Vagina (tissue), 2 donors: ENCODE data around the gene TBC1D14. TPM values are rescaled to one million over a fixed set of nuclear protein-coding genes. Genes with fewer than 3 reads are reported as not detected.
A peak's percentile ranks its signal among the peaks of the same experiment; 100 is the strongest.

Experiments
- DNase-seq, 2 donors: peaks; one replicate each; pipeline ENCODE4 v3.0.0-alpha.2; 2017; ENCODE audit errors: extremely low spot score in 2 of 2
- H3K27ac ChIP-seq: fragments of 200-600 bp; sonication (generic); one replicate; pipeline ENCODE4 v1.5.1; 2019
- H3K27me3 ChIP-seq: fragments of 200-600 bp; sonication (generic); one replicate; pipeline ENCODE4 v1.5.1; 2019
- H3K36me3 ChIP-seq, 2 donors: fragments of 200-600 bp; sonication (generic); one replicate each; pipeline ENCODE4 v1.5.1; 2017 to 2019
- H3K4me1 ChIP-seq: fragments of 200-600 bp; sonication (generic); one replicate; pipeline ENCODE4 v1.5.1; 2019
- H3K4me3 ChIP-seq, 2 donors: fragments of 200-600 bp; sonication (generic); 1 replicate in 1 of 2; 2 replicates in 1 of 2; pipeline ENCODE4 v1.5.1; 2016 to 2019
- H3K9me3 ChIP-seq: fragments of 200-600 bp; sonication (generic); one replicate; pipeline ENCODE4 v1.5.1; 2019
- POLR2A ChIP-seq, 2 donors: fragments of 450-650 bp; IDR thresholded peaks; one replicate each; pipeline ENCODE4 v1.6.1; 2017; ENCODE audit warnings: antibody characterized with exemption in 2 of 2, mild to moderate bottlenecking in 2 of 2, moderate library complexity in 2 of 2
- POLR2AphosphoS5 ChIP-seq, 2 donors: sonication (generic); formaldehyde crosslinking; IDR thresholded peaks; one replicate each; pipeline ENCODE4 v1.9.0; 2017; ENCODE audit warnings: antibody characterized with exemption in 2 of 2, mild to moderate bottlenecking in 2 of 2, low read depth in 1 of 2; ENCODE audit not compliant: insufficient read depth in 1 of 2
- intact Hi-C: fragments of 100-400 bp; cut with DNase I; formaldehyde crosslinking; loops from one replicate; pipeline ENCODE4 v1.15.1; 2023
- total RNA-seq: library from RNA; depleted of rRNA; stranded (reverse); fragments of >200 nt; gene quantifications from one replicate; pipeline ENCODE4 v1.2.3, GENCODE V29; 2016
- TF ChIP-seq, protein P1 (sequence below), 3 experiments: fragments of 450-650 bp in 2 of 3; fragments of 200-600 bp in 1 of 3; sonication (generic) in 1 of 3; IDR thresholded peaks; one replicate each; pipeline ENCODE4 v1.5.1; 2017 to 2019; ENCODE audit warnings: antibody characterized with exemption in 3 of 3, mild to moderate bottlenecking in 2 of 3, moderate library complexity in 2 of 3

TBC1D14 gene
- total RNA-seq, 1 donor from 2014 or later: 35.4 TPM

DNA sequence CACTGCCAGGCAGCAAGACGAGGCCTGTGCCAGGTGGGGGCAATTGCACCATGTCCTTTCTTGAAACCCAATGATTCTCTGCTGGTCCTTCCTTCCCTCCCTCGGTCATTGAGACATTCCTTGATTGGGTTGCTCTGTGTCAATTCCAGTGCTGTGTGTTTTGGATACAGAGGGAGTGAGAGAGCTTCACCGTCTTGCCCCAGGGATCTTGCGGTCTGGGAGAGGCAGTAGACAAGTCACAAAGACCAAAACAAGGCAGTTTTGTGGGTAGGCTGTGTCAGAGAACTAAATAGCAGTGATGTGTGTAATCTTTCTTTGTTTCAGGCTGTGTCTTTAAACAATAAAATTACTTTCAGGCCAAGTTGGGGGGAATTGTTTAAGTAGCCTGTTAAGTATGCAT lies 94.7 kb downstream of the TBC1D14 start:
- Histone ChIP-seq H3K9me3 (no peaks in the 10 kb centered on the region), H3K27ac (peak overlapping the region; percentile 9), H3K27me3 (no peaks in the 10 kb centered on the region), H3K36me3 (peaks cover 0 to 58% of the 10 kb centered on the region in 2 donors), H3K4me1 (peaks cover 46% of the 10 kb centered on the region), H3K4me3 (no peak overlapping the region)
- DNase-seq: no peak
- TF ChIP-seq POLR2AphosphoS5 (IDR thresholded peaks at IDR 0.05; ENCODE audit: insufficient read depth in 1 of 2, low read depth in 1 of 2) (no peak), POLR2A (IDR thresholded peaks at IDR 0.05) (no peak)
- TF ChIP-seq, protein P1, sequence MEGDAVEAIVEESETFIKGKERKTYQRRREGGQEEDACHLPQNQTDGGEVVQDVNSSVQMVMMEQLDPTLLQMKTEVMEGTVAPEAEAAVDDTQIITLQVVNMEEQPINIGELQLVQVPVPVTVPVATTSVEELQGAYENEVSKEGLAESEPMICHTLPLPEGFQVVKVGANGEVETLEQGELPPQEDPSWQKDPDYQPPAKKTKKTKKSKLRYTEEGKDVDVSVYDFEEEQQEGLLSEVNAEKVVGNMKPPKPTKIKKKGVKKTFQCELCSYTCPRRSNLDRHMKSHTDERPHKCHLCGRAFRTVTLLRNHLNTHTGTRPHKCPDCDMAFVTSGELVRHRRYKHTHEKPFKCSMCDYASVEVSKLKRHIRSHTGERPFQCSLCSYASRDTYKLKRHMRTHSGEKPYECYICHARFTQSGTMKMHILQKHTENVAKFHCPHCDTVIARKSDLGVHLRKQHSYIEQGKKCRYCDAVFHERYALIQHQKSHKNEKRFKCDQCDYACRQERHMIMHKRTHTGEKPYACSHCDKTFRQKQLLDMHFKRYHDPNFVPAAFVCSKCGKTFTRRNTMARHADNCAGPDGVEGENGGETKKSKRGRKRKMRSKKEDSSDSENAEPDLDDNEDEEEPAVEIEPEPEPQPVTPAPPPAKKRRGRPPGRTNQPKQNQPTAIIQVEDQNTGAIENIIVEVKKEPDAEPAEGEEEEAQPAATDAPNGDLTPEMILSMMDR (IDR thresholded peaks at IDR 0.05): no peak
- intact Hi-C loops: no loop called here

DNA sequence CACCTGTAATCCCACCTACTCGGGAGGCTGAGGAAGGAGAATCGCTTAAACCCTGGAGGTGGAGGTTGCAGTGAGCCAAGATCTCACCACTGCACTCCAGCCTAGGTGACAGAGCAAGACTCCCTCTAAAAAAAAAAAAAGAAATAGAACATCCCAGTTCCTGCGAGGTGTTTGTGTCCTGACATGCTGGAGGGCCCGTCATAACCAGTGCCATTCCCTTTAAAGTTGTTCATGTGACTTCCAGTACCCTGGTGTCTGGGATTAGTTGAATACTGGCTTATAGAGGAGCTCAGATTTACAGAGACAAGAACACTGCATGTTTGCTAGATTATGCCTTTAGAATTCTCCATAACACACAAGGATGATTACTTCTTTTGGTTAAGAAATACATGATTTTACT lies 95.9 kb downstream of the TBC1D14 start:
- DNase-seq: no peak
- Histone ChIP-seq H3K9me3 (no peaks in the 10 kb centered on the region), H3K4me3 (no peak overlapping the region), H3K27me3 (no peaks in the 10 kb centered on the region), H3K4me1 (peaks cover 39% of the 10 kb centered on the region), H3K27ac (no peak overlapping the region), H3K36me3 (peaks cover 0 to 56% of the 10 kb centered on the region in 2 donors)
- TF ChIP-seq POLR2AphosphoS5 (IDR thresholded peaks at IDR 0.05; ENCODE audit: insufficient read depth in 1 of 2, low read depth in 1 of 2): no peak
- TF ChIP-seq, protein P1 (IDR thresholded peaks at IDR 0.05): no peak
- no peak for TF ChIP-seq POLR2A (IDR thresholded peaks at IDR 0.05)
- intact Hi-C loops: no loop called here

DNA sequence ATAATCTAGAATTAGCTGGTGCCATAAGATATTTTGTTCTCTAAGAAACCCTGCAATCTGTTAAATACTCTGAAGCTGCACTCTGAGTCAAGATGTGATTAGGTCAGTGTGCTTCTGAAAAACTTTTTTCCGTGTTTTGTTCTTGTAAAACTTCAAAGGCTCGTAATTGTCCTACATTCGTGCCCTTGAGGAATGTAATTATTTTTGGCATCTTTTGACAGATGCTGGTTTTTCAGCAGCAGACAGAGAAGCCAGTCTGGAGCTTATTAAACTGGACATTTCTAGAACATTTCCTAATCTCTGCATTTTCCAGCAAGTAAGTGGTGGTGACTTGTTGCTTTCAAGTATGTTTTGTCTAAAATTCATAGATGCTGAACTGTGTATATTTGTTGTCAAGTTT lies 96.8 kb downstream of the TBC1D14 start:
- Histone ChIP-seq H3K27ac (no peak overlapping the region), H3K4me1 (peaks cover 34% of the 10 kb centered on the region), H3K9me3 (no peaks in the 10 kb centered on the region), H3K4me3 (no peak overlapping the region), H3K36me3 (peaks cover 0 to 54% of the 10 kb centered on the region in 2 donors), H3K27me3 (no peaks in the 10 kb centered on the region)
- intact Hi-C loops: no loop called here
- no peak for TF ChIP-seq POLR2AphosphoS5 (IDR thresholded peaks at IDR 0.05; ENCODE audit: insufficient read depth in 1 of 2, low read depth in 1 of 2)
- TF ChIP-seq, protein P1 (IDR thresholded peaks at IDR 0.05): no peak
- no peak for TF ChIP-seq POLR2A (IDR thresholded peaks at IDR 0.05)
- no peak for DNase-seq

DNA sequence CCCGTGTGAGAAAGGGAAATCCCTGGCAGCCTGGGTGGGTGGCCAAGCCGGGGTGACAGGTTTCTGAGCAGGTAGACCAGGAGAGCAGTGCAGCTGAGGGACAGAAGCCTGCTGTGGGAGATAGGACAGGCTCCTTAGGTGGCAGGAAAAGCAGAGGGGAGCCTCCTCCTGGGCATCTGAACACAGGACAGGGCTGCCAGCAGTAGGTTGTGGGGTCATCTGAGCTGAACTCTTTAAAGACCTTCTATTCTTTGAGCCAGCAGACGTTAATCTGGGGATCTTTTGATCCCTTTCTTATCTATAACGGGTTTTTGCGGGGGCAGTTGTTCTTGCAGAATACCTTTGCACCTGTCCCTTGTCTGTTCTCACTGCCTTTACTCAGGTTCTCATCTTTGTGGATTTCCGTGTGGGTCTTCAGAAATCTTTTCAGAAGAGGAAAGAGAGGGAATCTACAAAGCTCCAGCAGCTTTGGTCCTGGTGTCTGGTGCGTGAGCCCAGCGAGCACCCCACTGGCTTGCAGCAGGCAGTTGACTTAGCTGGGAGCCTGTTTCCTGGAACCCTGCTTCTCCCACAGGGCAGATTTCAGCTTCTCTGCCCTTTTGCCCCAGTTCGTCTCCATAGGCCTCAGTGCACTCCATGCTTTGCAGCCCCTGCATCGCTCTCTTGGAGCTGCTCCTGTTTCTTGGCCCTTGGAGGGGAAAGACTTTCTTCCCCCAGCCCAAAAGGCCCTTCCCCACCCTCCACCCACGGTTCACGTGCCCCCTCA lies 97.7 kb downstream of the TBC1D14 start:
- Histone ChIP-seq H3K9me3 (no peaks in the 10 kb centered on the region), H3K27me3 (no peaks in the 10 kb centered on the region), H3K4me3 (no peak overlapping the region), H3K27ac (no peak overlapping the region), H3K4me1 (peaks cover 27% of the 10 kb centered on the region), H3K36me3 (peaks cover 0 to 52% of the 10 kb centered on the region in 2 donors)
- TF ChIP-seq, protein P1 (IDR thresholded peaks at IDR 0.05): no peak
- TF ChIP-seq POLR2A (IDR thresholded peaks at IDR 0.05) (no peak), POLR2AphosphoS5 (IDR thresholded peaks at IDR 0.05; ENCODE audit: insufficient read depth in 1 of 2, low read depth in 1 of 2) (no peak)
- intact Hi-C loops: no loop called here
- DNase-seq: no peak

DNA sequence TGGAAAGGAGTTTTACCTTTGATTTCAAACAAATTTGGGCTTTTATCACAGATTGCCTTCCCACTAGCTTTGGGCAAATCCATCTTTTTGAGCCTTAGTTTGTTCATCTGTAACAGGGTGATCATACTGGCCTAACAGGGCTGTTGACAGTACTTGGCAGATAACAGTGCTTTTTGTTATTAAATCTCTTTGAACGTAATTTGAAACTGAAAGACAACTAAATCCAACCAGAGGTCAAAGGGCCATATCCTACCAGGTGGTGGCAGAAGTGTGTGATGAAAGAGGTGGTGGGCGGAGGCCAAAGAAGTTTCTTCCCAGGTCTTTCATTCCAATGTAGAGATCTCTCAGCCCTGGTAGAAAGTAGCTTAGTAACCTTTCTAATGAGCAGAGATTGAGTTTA lies 98.3 kb downstream of the TBC1D14 start:
- intact Hi-C loops: no loop called here
- H3K36me3 ChIP-seq: peaks cover 0 to 47% of the 10 kb centered on the region in 2 donors

More for the DNA sequence above, 98.3 kb downstream of the TBC1D14 start:
- H3K9me3 ChIP-seq: no peaks in the 10 kb centered on the region
- no peak for DNase-seq
- no peaks in the 10 kb centered on the region for H3K27me3 ChIP-seq
- no peak overlapping the region for H3K4me3 ChIP-seq
- H3K4me1 ChIP-seq: peaks cover 23% of the 10 kb centered on the region
- no peak overlapping the region for H3K27ac ChIP-seq
- no peak for TF ChIP-seq POLR2AphosphoS5 (IDR thresholded peaks at IDR 0.05; ENCODE audit: insufficient read depth in 1 of 2, low read depth in 1 of 2)
- TF ChIP-seq, protein P1 (IDR thresholded peaks at IDR 0.05): no peak
- TF ChIP-seq POLR2A (IDR thresholded peaks at IDR 0.05): no peak
